ENCODE data around the gene KLRF1.
"Not testable (repeated sequence)": the region's sequence is repeated elsewhere in the genome, so short reads cannot be mapped to it uniquely, and the experiment has no call there.

DNA sequence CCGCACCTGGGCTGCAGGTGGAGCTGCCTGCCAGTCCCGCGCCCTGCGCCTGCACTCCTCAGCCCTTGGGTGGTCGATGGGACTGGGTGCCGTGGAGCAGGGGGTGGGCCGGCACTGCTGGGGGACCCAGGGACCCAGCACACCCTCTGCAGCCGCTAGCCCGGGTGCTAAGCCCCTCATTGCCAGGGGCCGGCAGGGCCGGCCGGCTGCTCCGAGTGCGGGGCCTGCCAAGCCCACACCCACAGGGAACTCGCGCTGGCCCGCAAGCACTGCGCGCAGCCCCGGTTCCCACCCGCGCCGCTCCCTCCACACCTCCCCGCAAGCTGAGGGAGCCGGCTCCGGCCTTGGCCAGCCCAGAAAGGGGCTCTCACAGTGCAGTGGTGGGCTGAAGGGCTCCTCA is 48.8 kb downstream of the KLRF1 start:
- not testable (repeated sequence) for TF ChIP-seq BHLHE40 (IDR thresholded peaks at IDR 0.05; ENCODE audit: borderline replicate concordance); ARNT (IDR thresholded peaks at IDR 0.05); L3MBTL2 (conservative IDR thresholded peaks at IDR 0.05); ELF4 (IDR thresholded peaks at IDR 0.05); HDGF (IDR thresholded peaks at IDR 0.05; ENCODE audit: borderline replicate concordance); SP1 (IDR thresholded peaks at IDR 0.05); ZNF384 (IDR thresholded peaks at IDR 0.05); SUZ12 (IDR thresholded peaks at IDR 0.05); FOXA1 (IDR thresholded peaks at IDR 0.05); FOXM1 (IDR thresholded peaks at IDR 0.05; ENCODE audit: borderline replicate concordance); LEF1 (IDR thresholded peaks at IDR 0.05; ENCODE audit: borderline replicate concordance); TARDBP (IDR thresholded peaks at IDR 0.05); CTBP1 (IDR thresholded peaks at IDR 0.05; ENCODE audit: borderline replicate concordance)
- TF ChIP-seq, protein P1, sequence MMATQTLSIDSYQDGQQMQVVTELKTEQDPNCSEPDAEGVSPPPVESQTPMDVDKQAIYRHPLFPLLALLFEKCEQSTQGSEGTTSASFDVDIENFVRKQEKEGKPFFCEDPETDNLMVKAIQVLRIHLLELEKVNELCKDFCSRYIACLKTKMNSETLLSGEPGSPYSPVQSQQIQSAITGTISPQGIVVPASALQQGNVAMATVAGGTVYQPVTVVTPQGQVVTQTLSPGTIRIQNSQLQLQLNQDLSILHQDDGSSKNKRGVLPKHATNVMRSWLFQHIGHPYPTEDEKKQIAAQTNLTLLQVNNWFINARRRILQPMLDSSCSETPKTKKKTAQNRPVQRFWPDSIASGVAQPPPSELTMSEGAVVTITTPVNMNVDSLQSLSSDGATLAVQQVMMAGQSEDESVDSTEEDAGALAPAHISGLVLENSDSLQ (IDR thresholded peaks at IDR 0.05), result not testable (repeated sequence)

All from HEK293T (cell line).